Activated naive CD8-positive, alpha-beta T cell (primary cell): ENCODE results near the gene CNOT6L.

Source experiments
- H3K27ac Mint-ChIP-seq: one replicate; pipeline ENCODE4 v1.8.0; 2021; ENCODE audit warnings: mixed read lengths
- H3K27me3 Mint-ChIP-seq: one replicate; pipeline ENCODE4 v1.8.0; 2021; ENCODE audit warnings: mixed read lengths
- H3K36me3 Mint-ChIP-seq: one replicate; pipeline ENCODE4 v1.8.0; 2021; ENCODE audit warnings: mixed read lengths
- H3K4me1 Mint-ChIP-seq: one replicate; pipeline ENCODE4 v1.8.0; 2021; ENCODE audit warnings: low read depth, mixed read lengths
- H3K4me3 Mint-ChIP-seq: one replicate; pipeline ENCODE4 v1.8.0; 2021; ENCODE audit warnings: mild to moderate bottlenecking, mixed read lengths
- H3K9me3 Mint-ChIP-seq: one replicate; pipeline ENCODE4 v1.8.0; 2021; ENCODE audit warnings: low read depth, mixed read lengths

Gene CNOT6L

DNA sequence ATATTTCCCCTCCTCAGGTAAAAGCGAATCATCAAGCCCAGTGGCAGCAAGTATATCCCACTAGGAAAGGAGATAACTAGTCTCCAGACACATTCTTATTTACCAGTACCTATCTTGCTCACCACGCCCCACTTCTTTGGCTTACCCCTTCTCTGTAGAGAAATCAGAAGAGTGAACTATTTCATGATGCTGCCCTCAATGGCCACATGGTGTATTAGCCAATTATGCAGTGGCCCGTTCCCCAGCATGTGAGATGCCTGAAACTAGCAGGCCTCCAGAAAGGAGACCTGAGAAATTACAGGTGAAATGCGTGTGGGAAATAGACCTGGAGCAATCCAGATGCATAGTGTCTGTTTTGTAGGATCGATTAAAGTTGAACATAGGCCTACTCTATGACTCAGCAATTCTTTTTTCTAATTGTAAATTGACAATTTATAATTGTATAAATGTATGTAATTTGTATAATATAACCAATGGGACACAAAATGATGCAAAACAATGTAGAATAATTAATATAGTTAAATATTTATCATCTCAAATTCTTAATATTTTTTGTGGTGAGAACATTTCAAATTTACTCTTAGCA lies 126.2 kb downstream of the CNOT6L start:
- H3K9me3 Mint-ChIP-seq, result no peaks in the 10 kb centered on the region
- no peaks in the 10 kb centered on the region for H3K4me1 Mint-ChIP-seq
- H3K4me3 Mint-ChIP-seq, result no peak overlapping the region
- peaks cover 6% of the 10 kb centered on the region for H3K36me3 Mint-ChIP-seq
- H3K27me3 Mint-ChIP-seq, result peaks cover 3% of the 10 kb centered on the region
- H3K27ac Mint-ChIP-seq, result no peak overlapping the region

GRCh38 chr4:77681792-77682191 lies 137.4 kb downstream of the CNOT6L start:
- no peaks in the 10 kb centered on the region for H3K4me1 Mint-ChIP-seq
- peaks cover 5% of the 10 kb centered on the region for H3K36me3 Mint-ChIP-seq
- no peak overlapping the region for H3K27ac Mint-ChIP-seq
- no peaks in the 10 kb centered on the region for H3K9me3 Mint-ChIP-seq
- H3K4me3 Mint-ChIP-seq, result no peak overlapping the region
- H3K27me3 Mint-ChIP-seq, result no peaks in the 10 kb centered on the region

DNA sequence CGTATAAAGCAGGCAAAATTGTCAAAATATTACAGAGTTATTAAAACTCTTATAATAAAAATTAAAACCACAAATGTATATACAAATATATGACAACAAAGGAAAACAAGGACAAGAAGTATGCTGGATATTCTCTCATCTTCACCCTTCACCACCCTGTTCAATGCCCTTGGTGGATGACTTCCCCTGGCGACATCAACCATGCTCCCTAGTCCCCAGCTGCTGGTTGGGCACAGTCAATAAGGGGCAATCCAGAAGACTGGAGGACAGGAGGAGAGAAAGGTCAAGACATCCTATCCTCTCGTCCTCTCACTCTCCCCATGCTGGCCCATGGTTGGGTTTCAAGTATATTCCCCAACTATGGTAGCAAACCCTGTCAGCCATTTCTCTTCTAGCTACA lies 142.3 kb downstream of the CNOT6L start:
- Mint-ChIP-seq H3K4me1 (no peaks in the 10 kb centered on the region), H3K27me3 (no peaks in the 10 kb centered on the region), H3K9me3 (no peaks in the 10 kb centered on the region), H3K36me3 (peaks cover 7% of the 10 kb centered on the region), H3K4me3 (no peak overlapping the region), H3K27ac (no peak overlapping the region)

DNA sequence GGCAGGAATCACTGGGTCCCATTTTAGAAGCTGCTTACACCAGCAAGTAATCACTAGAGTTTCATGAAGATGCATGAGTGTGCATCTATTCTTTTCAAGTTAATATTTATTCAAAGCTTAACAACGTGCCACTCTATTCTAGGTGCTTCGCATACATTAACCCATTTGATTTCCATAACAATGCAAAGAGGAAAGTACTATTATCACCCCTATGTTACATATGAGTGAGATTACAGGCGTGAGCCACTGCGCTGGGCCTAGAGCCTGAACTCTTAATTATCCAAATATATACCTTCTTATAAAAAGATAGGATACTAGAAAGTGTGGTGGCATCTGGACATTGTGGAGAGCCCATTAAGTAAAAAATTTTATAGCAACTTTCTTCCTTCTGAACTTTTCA lies 148.1 kb downstream of the CNOT6L start:
- H3K27ac Mint-ChIP-seq, result no peak overlapping the region
- no peaks in the 10 kb centered on the region for H3K4me1 Mint-ChIP-seq
- H3K27me3 Mint-ChIP-seq, result no peaks in the 10 kb centered on the region
- H3K36me3 Mint-ChIP-seq, result peaks cover 2% of the 10 kb centered on the region
- no peaks in the 10 kb centered on the region for H3K9me3 Mint-ChIP-seq
- H3K4me3 Mint-ChIP-seq, result no peak overlapping the region

GRCh38 chr4:77669946-77670590 lies 149.1 kb downstream of the CNOT6L start:
- Mint-ChIP-seq H3K27ac (no peak overlapping the region), H3K4me3 (no peak overlapping the region), H3K36me3 (peaks cover 2% of the 10 kb centered on the region), H3K4me1 (no peaks in the 10 kb centered on the region), H3K9me3 (no peaks in the 10 kb centered on the region), H3K27me3 (no peaks in the 10 kb centered on the region)

DNA sequence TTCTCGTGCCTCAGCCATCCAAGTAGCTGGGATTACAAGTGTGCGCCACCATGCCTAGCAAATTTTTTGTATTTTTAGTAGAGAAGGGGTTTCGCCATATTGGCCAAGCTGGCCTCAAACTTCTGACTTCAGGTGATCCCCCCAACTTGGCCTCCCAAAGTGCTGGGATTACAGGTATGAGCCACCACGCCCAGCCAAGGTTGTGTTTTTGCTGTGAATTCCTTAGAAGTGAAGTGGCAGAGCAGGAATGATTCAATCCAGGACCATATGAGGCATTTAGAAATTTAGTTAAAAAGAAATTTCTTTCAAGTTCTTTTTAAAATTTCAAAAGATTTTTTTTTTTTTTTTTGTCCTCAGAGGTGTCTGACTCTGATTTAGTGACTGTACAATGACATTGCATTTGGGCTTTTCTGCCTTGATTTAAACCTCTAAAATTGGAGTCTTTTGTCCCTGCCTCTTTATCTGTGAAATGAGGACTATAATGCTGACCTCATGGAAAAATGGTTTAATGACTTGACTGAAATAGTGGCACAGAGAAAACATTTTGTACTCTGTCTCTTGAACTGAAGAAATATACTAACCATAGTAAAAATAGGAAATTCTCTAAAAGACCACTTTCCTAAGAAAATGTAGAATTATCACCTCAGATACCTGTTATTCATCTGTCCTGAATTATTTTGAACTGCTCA lies 153.6 kb downstream of the CNOT6L start:
- Mint-ChIP-seq H3K4me3 (no peak overlapping the region), H3K27me3 (no peaks in the 10 kb centered on the region), H3K9me3 (no peaks in the 10 kb centered on the region), H3K4me1 (no peaks in the 10 kb centered on the region), H3K36me3 (no peaks in the 10 kb centered on the region), H3K27ac (no peak overlapping the region)
